Colon (tissue), 2 donors: ENCODE measurements around the gene PRKCA.
"Not testable (repeated sequence)": the region's sequence is repeated elsewhere in the genome, so short reads cannot be mapped to it uniquely, and the experiment has no call there.

Experiments
- FAIRE-seq: peaks from 2 replicates; lab custom pipeline; 2012; peaks lifted over from hg19 to GRCh38; lab: Jason Lieb, UNC
- donor health status: control.
- donor health status: control.

PRKCA gene

GRCh38 chr17:66466106-66466820 is 163.8 kb downstream of the PRKCA start:
- FAIRE-seq: no peak

GRCh38 chr17:66466840-66467367 is 164.5 kb downstream of the PRKCA start:
- FAIRE-seq: no peak

- no peak for FAIRE-seq
Measured at GRCh38 chr17:66467766-66468165, 165.4 kb downstream of the PRKCA start.

- FAIRE-seq: no peak
Measured at GRCh38 chr17:66468241-66469087, 166.1 kb downstream of the PRKCA start.

GRCh38 chr17:66469088-66469442 is 166.7 kb downstream of the PRKCA start:
- no peak for FAIRE-seq

- FAIRE-seq: no peak
Measured at GRCh38 chr17:66469461-66469860, 167.0 kb downstream of the PRKCA start.

- FAIRE-seq: no peak
Measured at GRCh38 chr17:66469890-66470289, 167.5 kb downstream of the PRKCA start.

GRCh38 chr17:66472123-66472522 is 169.7 kb downstream of the PRKCA start:
- no peak for FAIRE-seq

- no peak for FAIRE-seq
Measured at GRCh38 chr17:66474258-66474657, 171.8 kb downstream of the PRKCA start.

- FAIRE-seq: no peak
Measured at GRCh38 chr17:66474806-66475497, 172.5 kb downstream of the PRKCA start.

GRCh38 chr17:66476014-66476413 is 173.6 kb downstream of the PRKCA start:
- no peak for FAIRE-seq

GRCh38 chr17:66477615-66478283 is 175.3 kb downstream of the PRKCA start:
- FAIRE-seq: no peak

GRCh38 chr17:66479230-66479889 is 176.9 kb downstream of the PRKCA start:
- not testable (repeated sequence) for FAIRE-seq

GRCh38 chr17:66480243-66480642 is 177.8 kb downstream of the PRKCA start:
- no peak for FAIRE-seq

- FAIRE-seq: no peak
Measured at GRCh38 chr17:66480802-66481201, 178.4 kb downstream of the PRKCA start.

GRCh38 chr17:66481271-66481670 is 178.9 kb downstream of the PRKCA start:
- no peak for FAIRE-seq

GRCh38 chr17:66483906-66484305 is 181.5 kb downstream of the PRKCA start:
- no peak for FAIRE-seq

- no peak for FAIRE-seq
Measured at GRCh38 chr17:66485309-66485947, 183.0 kb downstream of the PRKCA start.

GRCh38 chr17:66487121-66487520 is 184.7 kb downstream of the PRKCA start:
- FAIRE-seq: no peak

- FAIRE-seq: no peak
Measured at GRCh38 chr17:66487981-66488468, 185.6 kb downstream of the PRKCA start.

GRCh38 chr17:66488864-66489263 is 186.5 kb downstream of the PRKCA start:
- no peak for FAIRE-seq
